Measurements from ENCODE around the gene ASPG.

GRCh38 chr14:104087981-104088850, 2.7 kb downstream of the ASPG start:
- TF ChIP-seq CSDC2 (CRISPR knock-in tag; IDR thresholded peaks at IDR 0.05), result no peak
- TF ChIP-seq GLIS3 (CRISPR knock-in tag; IDR thresholded peaks at IDR 0.05), result no peak
- TF ChIP-seq PATZ1 (CRISPR knock-in tag; IDR thresholded peaks at IDR 0.05; ENCODE audit: borderline replicate concordance), result no peak
- no peak for TF ChIP-seq ZFP30 (CRISPR knock-in tag; IDR thresholded peaks at IDR 0.05)
